GM23338 (cell line): ENCODE measurements around the gene APOL3.

ENCODE experiments used
- CREB1 ChIP-seq: fragments of 250-450 bp; sonication (Bioruptor Pico); IDR thresholded peaks from 2 replicates; pipeline ENCODE4 v1.5.0; 2020; ENCODE audit warnings: low read depth, mild to moderate bottlenecking, moderate library complexity
- CTCF ChIP-seq, 2 experiments: fragments of 200-600 bp in 1 of 2; sonication (generic) in 1 of 2; conservative IDR thresholded peaks; 2 replicates each; pipeline versions ENCODE4 v1.5.1 to v1.6.1; 2016 to 2017; ENCODE audit warnings: antibody characterized with exemption in 2 of 2, low read depth in 2 of 2, mild to moderate bottlenecking in 2 of 2, moderate library complexity in 1 of 2
- EZH2 ChIP-seq: fragments of 200-600 bp; sonication (generic); IDR thresholded peaks from one replicate; pipeline ENCODE4 v1.8.0; 2017; ENCODE audit warnings: antibody characterized with exemption, mild to moderate bottlenecking, low read depth; ENCODE audit not compliant: unreplicated experiment
- EZH2phosphoT487 ChIP-seq: fragments of 200-600 bp; sonication (generic); IDR thresholded peaks from one replicate; pipeline ENCODE4 v1.8.1; 2018; ENCODE audit warnings: antibody characterized with exemption; ENCODE audit not compliant: unreplicated experiment
- JUNB ChIP-seq: IDR thresholded peaks from one replicate; pipeline ENCODE4 v1.6.1; 2016; ENCODE audit warnings: antibody characterized with exemption; ENCODE audit not compliant: unreplicated experiment
- POLR2AphosphoS5 ChIP-seq: IDR thresholded peaks from 2 replicates; pipeline ENCODE4 v1.6.1; 2016; ENCODE audit warnings: antibody characterized with exemption, low read depth
- ZNF114 ChIP-seq: fragments of 250-450 bp; sonication (Bioruptor Pico); IDR thresholded peaks from 2 replicates; pipeline ENCODE4 v1.5.0; 2020; ENCODE audit warnings: mild to moderate bottlenecking, moderate library complexity
- ZNF331 ChIP-seq: fragments of 250-450 bp; sonication (Bioruptor Pico); IDR thresholded peaks from 2 replicates; pipeline ENCODE4 v1.5.0; 2020; ENCODE audit warnings: low read depth, mild to moderate bottlenecking, moderate library complexity
- TF ChIP-seq, protein P1 (sequence below): IDR thresholded peaks from one replicate; pipeline ENCODE4 v1.6.1; 2018; ENCODE audit warnings: antibody characterized with exemption; ENCODE audit not compliant: unreplicated experiment

DNA sequence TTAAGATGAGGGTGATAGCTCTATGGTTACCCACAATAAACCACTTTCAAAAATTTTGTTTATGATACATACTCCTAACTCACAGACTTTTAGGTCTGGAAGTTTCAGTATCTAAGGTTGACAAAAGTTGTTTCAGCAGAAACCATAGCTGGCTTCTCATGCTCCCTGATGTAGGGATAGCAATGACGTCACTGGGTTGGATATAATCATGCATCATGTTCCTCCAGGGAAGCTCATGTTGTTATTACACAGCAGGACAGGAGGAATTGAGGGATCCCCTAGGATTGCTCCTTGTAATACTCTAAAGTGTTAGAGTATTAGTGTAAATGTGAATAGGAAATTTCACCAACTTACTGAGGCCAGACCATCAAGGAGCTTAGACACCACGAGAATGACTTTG lies 23.6 kb downstream of the APOL3 start:
- TF ChIP-seq CTCF (conservative IDR thresholded peaks at IDR 0.05; ENCODE audit: low read depth in 2 of 2) (no peak), POLR2AphosphoS5 (no peak), JUNB (no peak), ZNF114 (no peak), EZH2 (no peak), ZNF331 (CRISPR knock-in tag) (no peak), EZH2phosphoT487 (no peak), CREB1 (CRISPR knock-in tag) (no peak)
- TF ChIP-seq, protein P1, sequence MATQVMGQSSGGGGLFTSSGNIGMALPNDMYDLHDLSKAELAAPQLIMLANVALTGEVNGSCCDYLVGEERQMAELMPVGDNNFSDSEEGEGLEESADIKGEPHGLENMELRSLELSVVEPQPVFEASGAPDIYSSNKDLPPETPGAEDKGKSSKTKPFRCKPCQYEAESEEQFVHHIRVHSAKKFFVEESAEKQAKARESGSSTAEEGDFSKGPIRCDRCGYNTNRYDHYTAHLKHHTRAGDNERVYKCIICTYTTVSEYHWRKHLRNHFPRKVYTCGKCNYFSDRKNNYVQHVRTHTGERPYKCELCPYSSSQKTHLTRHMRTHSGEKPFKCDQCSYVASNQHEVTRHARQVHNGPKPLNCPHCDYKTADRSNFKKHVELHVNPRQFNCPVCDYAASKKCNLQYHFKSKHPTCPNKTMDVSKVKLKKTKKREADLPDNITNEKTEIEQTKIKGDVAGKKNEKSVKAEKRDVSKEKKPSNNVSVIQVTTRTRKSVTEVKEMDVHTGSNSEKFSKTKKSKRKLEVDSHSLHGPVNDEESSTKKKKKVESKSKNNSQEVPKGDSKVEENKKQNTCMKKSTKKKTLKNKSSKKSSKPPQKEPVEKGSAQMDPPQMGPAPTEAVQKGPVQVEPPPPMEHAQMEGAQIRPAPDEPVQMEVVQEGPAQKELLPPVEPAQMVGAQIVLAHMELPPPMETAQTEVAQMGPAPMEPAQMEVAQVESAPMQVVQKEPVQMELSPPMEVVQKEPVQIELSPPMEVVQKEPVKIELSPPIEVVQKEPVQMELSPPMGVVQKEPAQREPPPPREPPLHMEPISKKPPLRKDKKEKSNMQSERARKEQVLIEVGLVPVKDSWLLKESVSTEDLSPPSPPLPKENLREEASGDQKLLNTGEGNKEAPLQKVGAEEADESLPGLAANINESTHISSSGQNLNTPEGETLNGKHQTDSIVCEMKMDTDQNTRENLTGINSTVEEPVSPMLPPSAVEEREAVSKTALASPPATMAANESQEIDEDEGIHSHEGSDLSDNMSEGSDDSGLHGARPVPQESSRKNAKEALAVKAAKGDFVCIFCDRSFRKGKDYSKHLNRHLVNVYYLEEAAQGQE: no peak
